GM19455 (cell line): Measurements from ENCODE around the gene RSPRY1.
"Not testable (repeated sequence)": the region's sequence is repeated elsewhere in the genome, so short reads cannot be mapped to it uniquely, and the experiment has no call there.

Source experiments
- ATAC-seq: cut with Tn5 transposase; IDR thresholded peaks from one replicate; pipeline ENCODE4 v1.9.1; 2021; ENCODE audit not compliant: unreplicated experiment

The RSPRY1 gene

DNA sequence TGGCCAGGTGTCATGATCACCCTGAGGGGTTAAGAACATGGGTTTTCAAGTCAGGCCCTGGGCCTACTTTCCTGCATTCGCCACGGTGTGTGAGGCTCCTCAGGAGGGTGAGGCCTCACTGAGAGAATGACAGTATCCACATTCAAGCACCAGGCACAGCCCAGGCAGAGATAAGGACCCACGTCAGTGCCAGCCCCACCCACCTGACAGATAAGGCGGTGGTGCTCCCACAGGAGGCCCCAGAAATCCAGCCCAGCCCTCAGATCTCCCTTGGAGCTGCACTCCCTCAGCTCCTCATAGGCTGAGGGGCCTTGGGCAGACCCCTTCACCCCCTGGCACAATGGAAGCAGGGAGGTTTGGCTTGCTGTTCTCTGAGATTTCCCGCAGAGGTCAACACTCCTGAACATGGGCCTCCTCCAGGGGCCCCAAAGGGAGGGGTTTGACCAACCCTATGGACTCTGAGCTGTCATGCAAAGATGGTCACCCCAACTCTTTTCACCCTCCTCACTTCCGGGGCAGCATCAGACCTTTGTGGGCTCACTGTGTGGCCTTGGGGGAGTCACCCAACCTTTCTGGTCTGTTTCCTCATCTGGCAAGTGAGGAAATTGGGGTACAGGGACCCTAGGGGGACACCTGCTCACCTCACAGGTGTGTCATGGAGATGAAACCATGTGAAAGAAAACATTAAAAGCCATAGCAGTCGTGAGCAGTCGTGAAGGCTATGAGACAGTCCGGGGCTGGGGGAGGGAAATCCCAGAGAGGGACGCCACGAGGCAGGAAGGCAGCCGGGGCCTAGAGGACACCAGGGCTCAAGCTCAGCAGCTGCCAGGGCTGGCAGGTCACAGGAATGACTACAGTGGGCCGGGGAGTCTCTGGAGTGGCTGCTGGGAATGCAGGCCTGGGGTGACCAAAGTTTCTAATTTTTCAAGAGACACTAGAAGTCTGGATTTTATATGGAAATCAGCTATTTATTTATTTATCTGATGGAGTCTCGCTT lies 83.0 kb downstream of the RSPRY1 start:
- no peak for ATAC-seq

DNA sequence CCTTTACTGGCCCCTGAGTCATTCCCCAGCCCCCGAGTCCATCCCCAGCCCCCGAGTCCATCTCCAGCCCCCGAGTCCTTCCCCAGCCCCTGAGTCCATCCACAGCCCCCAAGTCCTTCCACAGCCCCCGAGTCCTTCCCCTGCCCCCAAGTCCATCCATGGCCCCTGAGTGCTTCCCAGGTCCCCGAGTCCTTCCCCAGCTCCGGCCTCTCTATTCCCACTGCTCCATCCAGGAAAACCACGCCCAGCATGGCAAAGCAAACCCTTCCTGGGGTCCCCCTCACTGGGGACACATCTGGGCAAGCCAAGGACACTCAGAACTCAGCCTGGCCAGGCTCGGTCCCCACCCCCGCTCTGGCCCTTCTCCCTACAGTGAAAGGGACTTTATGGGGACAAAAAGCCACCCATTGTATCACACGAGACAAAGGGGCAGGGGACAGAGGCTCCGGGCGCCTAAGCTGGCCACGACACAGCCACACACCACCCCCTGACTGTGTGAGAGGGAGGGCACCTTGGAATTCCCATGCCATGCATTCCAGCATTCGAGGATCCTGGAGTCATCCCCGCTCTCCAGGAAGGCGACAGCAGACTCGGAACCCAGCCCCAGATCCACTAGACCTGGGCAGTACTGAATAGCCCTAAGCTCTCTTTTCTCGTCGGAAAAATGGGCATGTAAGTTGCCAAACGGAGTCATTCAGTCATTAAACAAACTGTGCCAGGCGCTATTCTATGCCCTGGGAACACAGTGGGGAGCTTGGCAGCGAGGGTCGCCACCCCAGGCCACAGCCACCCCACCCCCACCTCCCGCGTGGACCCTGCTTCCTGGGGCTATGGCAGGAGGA lies 84.3 kb downstream of the RSPRY1 start:
- no peak for ATAC-seq

DNA sequence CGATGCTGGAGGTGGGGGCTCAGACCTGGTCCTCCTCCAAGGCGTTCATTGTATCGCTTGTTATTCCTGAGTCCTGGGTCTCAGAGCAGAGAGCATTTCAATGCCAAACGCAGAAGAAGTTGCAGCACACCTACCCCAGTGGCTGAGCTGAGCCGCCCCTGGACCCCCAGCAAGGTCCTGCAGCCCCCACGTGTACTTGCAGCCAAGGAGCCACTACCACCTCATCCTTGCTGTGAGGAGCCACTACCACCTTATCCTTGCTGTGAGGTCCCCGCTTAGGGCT lies 84.9 kb downstream of the RSPRY1 start:
- no peak for ATAC-seq

DNA sequence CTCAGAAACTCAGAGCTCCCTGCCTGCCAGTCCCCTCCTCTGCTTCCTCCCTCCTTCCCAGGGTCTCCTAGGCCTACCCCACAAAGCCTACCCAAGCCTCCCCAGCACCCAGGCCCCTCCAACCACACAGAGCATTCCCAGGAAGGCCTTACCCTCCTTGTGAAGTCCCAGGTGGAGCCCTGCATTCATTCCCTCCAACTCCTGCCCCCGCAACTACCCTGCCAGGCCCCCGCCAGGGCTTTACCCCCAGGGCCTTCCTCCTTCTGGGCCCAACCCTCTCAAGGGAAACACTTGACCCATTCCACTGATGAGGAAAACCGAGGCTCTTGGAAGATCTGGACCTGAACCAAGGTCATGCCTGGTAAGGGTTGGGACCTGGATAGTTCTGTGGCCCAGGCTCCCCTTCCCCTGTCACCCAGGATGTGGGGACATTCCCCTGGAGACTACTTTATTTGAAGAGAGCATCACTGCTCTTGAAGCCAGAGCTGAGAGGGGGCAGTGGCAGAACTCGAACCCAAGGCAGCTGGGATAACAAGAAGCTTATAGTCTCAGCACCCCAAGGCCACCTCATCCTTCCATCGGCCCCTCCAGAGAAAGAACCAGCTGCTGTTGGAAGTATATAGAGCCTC lies 85.9 kb downstream of the RSPRY1 start:
- no peak for ATAC-seq

GRCh38 chr16:57273359-57273758 lies 87.2 kb downstream of the RSPRY1 start:
- ATAC-seq, result no peak

- no peak for ATAC-seq
Observed at GRCh38 chr16:57273826-57274225, 87.7 kb downstream of the RSPRY1 start.

GRCh38 chr16:57275946-57276345 lies 89.8 kb downstream of the RSPRY1 start:
- ATAC-seq, result not testable (repeated sequence)

DNA sequence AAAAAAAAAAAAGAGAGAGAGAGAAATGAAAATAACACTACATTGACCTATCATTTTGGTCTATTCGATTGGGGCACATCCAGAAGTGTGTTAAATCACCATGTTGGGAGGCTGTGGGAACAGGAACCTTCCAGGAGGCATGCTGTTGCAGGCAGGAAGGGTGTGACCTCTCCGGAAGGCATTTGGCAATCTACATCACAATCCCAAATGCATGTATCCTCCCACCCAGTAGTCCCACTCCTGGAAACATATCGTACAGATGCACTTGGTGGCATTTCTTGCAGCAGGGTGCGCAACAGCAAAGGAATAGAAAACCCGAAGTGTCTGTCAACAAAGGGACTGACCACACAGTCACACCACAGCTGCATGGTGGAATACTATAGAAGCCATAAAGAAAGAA lies 90.5 kb downstream of the RSPRY1 start:
- ATAC-seq, result no peak

- ATAC-seq, result no peak
Observed at GRCh38 chr16:57277586-57277985, 91.5 kb downstream of the RSPRY1 start.

- no peak for ATAC-seq
Observed at GRCh38 chr16:57278494-57278893, 92.4 kb downstream of the RSPRY1 start.

- ATAC-seq, result no peak
Observed at GRCh38 chr16:57279780-57280638, 93.9 kb downstream of the RSPRY1 start.

GRCh38 chr16:57281791-57282190 lies 95.7 kb downstream of the RSPRY1 start:
- ATAC-seq, result no peak

DNA sequence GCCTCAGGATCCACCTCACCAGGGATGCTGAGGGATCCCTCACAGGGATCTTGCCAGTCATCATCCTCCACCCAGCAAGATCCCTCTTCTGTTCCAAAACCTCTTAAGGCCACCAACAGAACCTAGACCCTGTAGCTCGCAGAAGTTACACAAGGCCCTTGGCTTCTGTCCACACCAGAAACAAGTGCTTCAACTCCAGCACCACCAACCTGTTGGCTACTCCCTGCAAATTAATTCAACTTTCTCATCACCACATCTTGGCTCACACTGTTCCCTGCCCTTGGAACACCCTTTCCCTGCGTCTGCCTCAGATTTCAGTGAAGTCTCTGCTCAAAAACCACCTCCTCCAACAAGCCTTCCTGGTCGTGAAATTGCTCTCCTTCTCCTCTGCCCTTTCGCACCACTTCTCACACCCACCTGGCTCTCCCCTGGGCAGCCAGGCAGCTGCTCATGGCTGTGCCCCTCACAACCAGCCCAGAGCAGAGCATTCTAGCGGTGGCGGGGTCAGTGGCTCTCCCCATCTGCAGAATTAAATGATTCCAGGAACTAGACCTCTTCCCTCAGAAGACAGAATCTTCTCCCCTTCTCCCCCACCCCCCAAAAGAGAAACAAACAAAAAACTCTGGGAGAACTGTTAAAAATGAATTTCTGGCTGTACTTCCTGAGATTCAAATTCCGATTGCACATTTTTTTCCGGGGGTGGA lies 96.5 kb downstream of the RSPRY1 start:
- no peak for ATAC-seq

- ATAC-seq, result no peak
Observed at GRCh38 chr16:57283214-57283958, 97.3 kb downstream of the RSPRY1 start.

DNA sequence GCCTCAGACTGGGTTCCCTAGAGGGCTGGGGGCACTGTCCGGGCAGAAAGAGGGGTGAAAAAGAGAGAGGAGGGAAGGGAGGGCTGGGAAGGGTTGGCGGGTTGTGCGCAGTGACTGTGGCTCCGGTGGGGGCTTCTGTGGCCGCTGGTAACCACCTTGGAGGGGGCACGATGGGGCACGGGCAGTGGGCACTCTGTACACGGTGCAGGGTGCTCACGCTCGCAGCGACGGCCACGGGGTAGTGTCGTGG lies 97.8 kb downstream of the RSPRY1 start:
- ATAC-seq, result no peak

DNA sequence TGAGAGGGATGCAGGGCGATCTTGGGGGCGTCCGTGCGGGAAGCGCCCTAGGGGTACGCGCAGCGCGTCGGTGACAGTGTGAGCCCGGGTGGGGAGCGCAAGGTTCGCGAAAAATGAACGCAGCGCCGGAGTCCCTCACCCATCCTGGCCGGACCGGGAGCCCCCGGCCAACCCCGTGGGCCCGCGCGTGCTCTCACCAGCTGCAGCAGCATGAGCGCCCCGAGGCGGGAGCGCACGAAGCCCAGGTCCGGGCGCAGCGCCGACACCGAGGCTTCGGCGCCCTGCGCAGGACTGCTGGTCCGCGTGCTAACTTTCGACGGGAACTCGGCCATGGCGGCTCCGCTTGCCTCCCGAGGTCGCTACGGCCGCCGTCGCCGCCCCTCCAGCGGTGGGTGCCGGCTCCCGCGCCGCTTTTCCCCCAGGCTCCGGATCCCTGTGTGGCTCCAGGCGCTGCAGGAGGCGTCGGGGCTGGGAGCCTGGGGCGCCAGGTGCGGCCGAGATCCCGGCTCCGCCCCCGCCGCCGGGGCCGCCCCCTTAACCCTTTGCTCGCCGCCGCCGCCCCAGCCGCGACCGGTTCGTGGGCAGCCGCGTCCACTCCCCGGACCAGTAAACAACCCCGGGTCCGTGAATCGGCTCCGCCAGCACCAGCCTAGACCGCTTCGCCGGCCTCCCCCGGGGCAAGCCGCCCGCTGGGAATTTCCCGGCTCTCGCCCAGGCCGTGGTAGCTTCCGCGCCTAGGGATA lies 98.3 kb downstream of the RSPRY1 start, which contains the start of gene PLLP:
Gene PLLP, minus strand, starts transcription at position 464 of the 743 bp plus-strand sequence. Its CDS starts 132 bp downstream, at position 332.
- no peak for ATAC-seq

DNA sequence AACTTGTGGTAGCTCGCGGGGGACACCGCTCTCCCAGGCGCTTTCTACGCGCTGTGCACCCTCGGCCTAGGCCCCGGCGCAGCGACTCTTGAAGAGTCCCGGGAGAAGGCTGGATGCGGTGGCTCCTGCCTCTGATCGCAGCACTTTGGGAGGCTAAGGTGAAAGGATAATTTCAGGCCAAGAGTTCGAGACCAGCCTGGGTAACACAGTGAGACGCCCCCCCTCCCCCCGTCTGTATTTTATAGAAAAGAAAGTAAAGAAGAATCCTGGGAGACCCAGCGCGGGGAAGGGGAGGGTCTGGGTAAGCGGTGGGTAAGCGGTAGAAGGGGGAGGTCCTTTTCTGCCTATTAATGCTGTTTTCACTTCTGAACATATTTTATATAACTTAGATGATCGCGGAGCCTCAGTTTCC lies 98.8 kb downstream of the RSPRY1 start:
- no peak for ATAC-seq

- no peak for ATAC-seq
Observed at GRCh38 chr16:57285379-57285778, 99.2 kb downstream of the RSPRY1 start.
